HG02588 (cell line): ENCODE measurements around the gene USP7.
"Not testable (repeated sequence)": the region's sequence is repeated elsewhere in the genome, so short reads cannot be mapped to it uniquely, and the experiment has no call there.

ENCODE experiments used
- ATAC-seq: cut with Tn5 transposase; IDR thresholded peaks from one replicate; pipeline ENCODE4 v1.9.1; 2021; ENCODE audit warnings: mild to moderate bottlenecking, moderate library complexity; ENCODE audit not compliant: unreplicated experiment

The USP7 gene

DNA sequence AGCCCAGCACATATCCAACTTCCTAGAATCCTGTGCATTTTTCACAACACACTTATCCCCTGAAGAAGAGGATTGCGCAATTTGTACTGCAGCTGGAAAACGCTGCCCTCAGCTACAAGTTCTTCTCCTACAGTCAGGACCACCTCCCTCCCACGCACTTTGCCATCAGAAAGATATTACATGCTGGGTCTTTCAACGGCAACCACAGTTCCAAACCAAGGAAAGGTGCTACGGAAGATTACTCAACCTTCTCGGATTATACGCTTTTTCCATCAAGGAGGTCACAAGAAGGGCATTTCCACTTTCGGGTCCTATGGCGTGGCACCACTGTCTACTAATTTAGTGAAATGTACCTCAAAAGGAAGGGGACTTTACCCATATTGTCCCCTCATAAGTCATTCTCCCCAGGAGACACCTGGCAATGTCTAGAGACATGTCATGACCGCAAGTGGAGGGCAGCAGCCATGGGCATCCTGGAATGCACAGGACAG lies 35.2 kb downstream of the USP7 start:
- ATAC-seq, result no peak

DNA sequence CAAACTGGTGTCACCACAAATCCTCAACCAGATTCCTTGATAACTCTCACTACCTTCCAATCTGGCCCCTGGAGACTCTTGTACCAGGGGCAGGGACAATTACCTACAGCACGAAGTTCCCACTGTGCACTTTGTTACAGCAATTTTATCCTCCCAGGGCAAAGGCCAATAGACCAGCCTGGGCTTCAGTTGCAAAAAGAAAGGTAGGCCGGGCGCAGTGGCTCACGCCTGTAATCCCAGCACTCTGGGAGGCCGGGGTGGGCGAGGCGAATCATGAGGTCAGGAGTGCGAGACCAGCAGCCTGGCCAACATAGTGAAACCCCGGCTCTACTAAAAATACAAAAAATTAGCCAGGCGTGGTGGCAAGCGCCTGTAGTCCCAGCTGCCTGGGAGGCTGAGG lies 36.9 kb downstream of the USP7 start:
- ATAC-seq, result no peak

DNA sequence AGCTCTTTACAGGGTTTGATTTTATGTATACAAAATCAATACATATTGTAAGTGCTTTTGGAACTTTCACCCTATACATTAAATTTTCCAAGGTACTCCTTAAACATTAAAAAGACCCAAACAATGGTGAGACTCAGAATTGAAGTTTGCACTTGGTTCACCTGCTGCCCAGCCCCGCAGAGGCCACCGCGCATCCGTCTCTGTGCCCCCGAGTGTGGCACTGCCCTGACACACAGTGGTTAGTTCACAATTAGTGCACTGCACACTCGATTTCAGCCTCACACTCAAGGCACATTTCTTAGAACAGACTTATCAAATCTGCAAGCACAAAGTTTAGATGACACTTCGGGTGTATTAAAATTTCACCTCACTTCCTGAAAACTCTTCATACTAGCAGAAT lies 38.3 kb downstream of the USP7 start:
- ATAC-seq, result no peak

DNA sequence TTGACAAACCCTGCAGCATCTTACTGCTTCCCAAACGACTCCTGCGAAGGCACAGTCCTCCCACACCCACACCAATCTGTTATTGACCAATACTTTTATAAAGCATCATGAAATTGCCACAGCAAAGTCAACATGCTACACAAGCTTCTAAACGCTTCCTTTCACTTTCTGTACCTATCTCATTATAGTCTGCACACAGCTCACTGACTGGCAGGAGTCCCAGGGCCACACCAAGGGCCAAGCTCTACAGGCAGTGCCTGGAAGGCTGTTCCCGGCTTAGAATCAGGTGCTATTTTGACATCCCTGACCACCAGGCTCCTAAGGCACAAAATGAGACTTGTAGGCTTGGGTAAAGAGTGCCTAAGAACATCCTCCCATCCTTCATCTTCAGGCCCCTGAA lies 39.5 kb downstream of the USP7 start:
- ATAC-seq, result no peak

DNA sequence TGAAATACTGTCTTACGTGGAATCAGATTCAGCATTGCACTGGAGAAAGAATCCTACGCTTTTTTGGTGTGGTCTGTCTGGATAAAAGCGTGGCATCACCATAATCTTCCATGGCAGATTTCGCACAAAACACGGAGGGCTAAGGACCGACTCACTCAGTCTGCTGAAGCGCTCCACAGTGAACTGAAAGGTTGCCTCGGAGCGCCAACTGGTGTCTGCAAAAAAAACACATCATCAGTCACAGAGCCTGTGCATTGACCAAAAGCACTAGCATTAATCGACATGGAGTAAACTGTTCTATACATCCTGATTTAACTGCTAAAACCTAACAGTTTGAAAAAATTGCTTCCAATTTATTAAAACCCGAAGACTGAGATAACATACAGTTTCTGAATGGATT lies 40.5 kb downstream of the USP7 start:
- no peak for ATAC-seq

DNA sequence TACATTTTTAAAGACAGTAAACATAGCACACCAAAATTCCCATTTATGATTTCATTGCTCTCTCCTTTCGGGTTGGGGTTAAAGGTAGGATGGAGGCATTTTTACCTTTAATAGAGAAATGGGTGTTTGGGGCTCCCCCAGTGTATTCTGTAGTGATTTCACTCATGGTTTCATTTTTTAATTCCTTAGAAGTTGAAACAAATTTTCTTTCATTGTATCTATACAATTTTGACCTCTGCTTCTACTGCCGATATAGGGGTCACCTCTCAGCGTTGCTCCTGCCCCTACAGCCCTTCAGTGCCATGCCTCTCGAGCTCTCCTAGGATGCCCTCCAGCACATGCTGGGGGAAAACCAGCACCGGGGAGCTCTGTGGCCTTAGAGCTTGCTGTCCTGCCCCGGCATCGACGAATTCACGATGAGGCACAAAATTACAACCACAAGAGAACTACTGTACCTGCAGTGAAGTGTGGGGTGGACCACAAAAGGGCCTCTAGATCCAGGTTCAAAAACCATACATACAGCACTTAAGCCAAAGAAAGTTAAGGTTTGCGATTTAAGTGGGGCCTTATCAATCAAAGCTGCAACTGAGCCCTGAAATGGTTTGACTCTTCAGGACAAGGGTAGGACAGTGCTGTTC lies 42.2 kb downstream of the USP7 start:
- no peak for ATAC-seq

DNA sequence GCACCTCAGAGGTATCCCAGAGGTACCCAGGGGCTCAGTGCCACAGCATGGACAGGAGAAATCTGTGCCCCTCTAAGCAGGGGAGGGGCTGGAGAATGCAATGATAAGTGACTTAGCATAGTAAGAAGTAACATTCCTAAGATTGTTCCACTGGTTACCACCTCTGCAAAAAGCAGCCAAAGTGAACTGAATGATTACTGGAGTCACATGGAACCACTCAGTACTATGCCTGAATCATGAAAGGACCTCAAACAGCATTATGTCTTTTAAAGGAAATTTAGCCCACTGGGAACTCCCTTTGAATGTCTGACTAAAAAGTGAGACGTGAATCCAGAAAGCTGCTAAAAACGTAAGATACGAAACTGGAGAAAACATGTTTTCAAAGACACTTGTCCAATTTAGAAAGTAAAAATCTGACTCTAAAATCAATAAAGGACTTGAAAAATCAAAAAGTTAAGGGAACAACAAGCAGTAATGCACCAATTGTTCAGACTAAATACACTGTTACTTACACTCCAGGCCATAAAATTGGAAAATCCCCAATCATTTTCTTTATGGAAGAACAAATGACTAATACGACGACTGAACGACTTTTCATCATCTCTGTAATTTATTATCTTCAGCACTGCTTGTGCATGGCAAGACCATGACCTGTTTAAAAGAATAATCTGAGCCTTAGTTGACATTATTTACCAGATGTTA lies 42.9 kb downstream of the USP7 start:
- ATAC-seq, result no peak

DNA sequence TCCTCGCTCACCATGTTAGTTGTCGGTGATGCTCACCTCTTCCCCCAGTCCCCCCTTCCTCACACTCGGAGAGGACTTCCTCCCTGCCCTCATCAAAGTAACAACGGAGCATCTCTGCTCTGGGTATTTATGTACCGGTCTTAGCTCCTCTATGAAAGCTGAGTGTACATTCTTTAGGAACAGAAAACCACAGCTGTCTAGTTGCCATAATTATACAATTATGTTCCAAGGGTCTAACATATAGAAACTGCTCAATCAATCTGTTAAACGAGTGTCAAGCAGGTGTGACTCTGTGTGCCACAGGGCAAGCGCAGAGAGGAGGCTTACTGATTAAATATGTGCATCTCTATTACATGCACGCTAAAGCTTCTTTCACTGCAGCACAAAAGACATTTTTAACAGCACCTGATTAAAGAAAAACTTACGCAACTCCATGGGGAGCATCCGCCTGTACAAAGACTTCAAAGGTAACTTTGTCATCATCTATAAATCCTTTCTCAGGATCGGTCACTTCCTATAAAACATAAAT lies 43.7 kb downstream of the USP7 start:
- no peak for ATAC-seq

DNA sequence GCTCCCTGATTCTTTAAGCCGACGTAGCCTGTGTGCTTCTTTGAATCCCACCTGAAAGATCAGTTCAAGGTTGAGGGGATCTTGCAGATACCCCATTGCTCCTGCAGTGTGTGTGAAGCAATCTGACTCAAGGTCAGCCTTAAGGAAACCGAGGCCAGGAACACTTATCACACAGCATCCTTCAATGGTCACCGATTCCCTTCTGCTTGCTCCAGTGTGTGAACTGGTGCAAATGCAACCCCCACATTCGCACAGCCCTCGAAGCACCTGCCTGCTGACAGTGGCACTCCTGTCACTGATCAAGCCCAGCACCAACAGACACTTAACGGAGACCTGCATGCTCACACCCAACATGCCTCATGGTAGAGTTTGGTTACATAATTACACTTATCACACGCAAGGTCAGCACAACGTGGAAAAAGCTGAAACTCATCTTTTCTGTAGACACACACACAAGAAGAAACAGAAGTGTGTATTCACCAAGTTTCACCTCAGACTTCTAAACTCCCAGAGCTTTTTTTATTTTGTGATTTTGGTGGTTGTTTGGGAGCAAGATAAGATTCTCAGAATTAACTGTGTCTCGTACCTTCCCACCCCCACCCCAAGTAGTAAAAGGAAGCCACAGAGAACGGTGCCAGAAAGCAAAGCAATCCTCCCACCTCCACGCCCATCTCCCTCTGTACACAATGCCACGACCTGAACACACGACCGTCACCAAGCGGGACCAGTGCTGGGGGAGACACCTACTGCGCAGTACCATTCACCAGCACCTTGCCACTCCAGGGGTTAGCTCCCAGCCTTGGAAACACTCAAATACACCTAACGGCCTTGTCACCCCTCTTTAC lies 44.4 kb downstream of the USP7 start:
- no peak for ATAC-seq

DNA sequence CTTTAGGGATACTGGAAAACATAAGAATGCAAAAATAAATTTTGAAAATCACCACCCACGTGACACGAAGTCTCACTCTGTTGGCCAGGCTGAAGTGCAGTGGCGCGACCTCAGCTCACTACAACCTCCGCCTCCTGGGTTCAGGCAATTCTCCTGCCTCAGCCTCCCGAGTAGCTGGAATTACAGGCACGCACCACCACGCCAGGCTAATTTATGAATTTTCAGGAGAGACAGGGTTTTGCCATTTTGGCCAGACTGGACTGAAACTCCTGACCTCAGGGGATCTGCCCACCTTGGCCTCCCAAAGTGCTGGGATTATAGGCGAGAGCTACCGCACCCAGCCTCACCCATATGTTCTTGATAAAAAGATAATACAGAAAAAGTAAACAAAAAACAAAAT lies 46.4 kb downstream of the USP7 start:
- ATAC-seq, result not testable (repeated sequence)

DNA sequence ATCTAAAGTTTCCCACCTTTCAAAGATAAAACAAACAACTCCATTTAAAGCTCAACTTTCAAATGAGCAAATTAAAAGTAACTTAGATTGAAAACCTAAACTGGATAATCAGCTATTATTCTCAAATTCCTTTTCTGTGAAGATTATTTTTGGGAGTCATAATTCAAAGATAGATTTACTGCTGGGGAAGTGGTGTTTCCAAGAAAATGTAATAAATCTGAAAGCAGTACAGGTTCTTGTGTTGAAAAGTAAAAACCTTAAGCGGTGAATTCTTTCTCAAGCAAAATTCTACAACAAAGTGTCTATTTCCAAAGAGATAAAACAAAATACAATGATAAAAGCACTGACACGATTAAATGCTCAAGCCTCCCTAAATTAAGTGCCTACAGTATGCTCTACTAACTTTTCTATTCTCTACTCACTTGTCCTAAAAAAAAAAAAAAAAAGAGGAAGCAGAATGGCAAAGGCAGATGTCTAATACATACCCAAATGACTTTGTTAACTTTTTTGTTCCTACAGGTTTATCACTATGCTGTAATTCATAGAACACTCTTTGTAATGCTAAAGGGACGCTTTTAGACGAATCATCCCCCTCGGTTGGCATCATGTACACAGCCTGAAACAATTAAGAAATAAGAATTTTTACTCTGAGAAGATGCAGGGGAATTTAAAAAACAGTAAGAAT lies 47.0 kb downstream of the USP7 start:
- no peak for ATAC-seq

DNA sequence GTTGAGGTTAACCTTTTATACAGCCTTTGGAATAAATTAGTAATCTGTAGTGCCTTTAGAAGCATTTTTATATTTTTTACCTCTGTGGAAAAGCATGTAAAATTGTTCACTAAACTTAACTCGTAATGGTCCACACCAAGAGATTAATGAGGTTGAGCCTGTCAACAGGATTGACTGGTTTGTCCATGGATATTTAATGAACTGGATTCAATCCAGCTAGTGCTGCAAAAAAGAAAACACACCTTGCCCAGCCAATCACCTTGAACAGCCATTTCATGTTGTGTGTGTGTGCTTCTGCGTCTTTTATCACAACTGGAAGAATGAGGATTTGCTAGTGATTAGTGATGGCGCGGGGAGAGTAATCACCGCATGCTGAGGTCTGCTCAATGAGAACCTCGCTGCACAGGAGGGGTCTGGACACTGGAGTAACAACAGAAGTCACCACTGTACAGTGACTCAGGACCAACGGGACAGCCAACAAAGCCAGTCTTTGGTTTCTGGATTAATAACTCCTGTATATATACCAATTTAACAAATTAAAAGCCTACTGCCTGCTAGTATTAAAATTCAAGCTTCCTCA lies 47.9 kb downstream of the USP7 start:
- no peak for ATAC-seq

DNA sequence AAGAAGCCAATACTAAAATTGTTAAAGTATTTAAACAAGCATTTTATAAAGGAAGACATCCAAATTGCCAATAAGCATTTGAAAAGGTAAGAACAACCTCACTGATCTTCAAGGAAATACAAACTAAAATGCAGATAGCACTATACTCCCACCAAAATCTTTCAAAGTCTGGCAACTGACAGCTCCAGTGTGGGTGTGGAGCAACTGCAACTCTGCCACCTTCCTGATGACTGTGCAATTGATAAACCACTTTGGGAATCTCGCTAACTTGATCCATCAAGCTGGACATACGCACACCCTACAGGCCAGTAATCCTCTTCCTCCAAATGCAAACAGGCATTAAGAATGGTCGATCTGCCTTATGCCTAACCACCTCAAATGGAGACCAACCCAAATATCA lies 49.6 kb downstream of the USP7 start:
- ATAC-seq, result no peak

DNA sequence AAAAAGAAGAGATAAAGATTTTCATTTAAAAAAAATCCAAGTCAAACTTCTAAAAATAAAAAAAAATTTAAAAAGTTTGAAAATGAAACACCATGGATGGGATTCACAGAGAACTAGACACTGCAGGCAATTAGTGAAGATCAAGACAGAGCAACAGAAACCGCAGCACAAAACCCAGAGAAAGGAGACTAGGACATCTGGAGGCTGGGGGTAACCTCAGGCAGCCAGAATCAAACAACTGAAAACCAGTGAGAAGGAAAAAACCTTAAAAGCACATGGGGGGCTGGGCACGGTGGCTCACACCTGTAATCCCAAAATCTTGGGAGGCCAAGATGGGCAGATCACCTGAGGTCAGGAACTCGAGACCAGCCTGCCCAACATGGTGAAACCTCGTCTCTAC lies 50.9 kb downstream of the USP7 start:
- ATAC-seq, result no peak

DNA sequence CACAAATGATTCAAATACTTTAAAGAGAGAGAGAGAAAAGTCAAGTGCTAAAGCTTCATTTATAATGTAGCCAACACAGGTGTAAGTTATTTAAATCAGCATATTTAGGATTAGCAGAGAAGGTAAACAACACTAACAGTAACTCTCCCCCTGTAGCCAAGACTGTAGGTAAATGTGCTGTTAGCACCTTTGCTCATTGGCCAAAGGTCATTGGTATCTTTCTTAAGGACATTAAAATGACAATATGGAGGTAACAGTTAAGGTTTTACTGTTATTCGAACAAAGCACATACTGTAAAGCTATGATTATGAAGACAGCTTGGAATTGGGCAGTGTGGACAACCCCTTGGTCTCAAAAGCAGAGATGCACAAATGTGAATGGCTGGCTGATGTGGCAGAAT lies 52.9 kb downstream of the USP7 start:
- no peak for ATAC-seq

DNA sequence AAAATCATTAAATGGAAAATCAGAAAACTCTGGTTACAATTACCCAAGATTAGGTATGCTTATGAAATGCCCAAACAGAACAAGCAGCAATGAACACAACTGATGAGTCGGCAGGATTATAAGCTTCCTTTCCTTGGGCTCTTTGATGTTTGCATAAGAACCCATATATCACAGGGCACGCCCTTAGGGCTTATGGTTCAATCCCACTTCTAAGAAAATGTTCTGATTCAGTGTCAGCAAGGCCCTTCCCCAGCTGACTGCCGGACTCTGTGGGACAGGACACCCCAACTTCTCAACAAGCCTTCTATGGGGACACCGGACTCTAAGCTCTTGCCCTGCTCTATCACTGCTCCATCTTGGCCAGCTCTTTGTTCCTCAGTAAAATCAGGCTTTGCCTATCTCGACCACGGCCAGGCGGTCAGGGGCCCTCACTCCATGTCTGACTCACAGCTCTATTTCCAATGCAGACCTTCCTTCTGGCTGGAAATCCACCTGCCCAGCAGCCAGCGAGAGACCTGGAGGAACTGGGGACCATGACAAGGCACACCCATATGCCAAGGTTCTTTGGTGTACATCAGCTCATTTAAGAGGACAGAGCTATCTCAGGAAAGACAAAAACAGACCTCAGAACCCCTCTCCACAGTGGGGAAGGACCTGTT lies 54.8 kb downstream of the USP7 start:
- ATAC-seq, result no peak

DNA sequence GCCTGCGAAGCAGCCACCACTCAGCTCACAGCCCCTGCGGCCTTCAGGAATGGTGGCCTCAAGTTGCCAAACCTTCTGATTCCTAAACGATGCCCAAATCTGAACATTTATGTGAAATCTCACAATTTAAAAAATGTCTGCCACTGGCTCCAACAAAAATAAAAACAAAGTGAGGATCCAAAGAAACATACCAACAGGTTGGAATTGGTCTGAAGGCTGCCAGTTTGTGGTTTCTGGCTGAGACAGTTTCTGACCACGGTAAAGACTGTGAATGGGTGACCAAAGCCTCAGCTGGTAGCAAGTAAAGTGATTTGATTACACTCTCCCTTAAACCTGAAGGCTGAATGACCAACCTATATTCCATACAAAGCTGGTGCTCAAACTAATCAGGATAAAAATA lies 56.6 kb downstream of the USP7 start:
- no peak for ATAC-seq

DNA sequence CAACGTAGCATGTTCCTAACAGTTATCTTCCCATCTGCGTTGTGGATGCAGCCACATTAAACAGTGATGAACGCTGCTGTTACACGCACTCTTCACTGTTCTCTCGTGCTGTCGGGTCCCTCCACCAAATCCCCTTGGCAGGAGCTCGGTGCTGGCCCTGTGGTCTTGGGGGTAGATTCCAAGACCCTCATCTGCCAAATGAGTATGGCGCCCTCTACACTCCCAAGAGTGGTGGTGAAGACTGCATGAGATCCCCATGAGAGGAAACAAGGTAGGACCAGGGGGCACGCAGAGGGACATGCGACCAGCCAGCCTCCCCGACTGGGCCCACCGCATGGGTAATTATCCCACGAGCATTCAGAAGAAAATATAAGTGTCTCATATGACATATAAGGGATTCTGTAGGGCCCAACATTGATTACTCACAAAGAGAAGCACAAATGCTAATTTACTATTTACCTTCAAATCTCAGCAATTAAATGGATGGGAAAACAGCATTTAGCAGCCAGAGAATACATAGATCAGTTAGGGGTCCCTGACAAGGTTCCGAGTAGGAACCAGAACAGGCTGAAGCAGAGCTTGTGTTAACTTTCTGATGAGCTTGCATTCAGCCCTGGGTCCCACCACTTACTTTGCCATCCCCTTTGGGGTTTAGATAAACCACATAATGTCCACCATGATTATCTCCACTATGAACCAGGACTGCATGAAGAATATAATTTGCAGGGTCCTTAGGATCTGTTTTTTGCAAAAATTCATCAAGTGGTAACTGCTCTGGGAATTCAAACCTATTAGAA lies 57.7 kb downstream of the USP7 start:
- ATAC-seq, result no peak

DNA sequence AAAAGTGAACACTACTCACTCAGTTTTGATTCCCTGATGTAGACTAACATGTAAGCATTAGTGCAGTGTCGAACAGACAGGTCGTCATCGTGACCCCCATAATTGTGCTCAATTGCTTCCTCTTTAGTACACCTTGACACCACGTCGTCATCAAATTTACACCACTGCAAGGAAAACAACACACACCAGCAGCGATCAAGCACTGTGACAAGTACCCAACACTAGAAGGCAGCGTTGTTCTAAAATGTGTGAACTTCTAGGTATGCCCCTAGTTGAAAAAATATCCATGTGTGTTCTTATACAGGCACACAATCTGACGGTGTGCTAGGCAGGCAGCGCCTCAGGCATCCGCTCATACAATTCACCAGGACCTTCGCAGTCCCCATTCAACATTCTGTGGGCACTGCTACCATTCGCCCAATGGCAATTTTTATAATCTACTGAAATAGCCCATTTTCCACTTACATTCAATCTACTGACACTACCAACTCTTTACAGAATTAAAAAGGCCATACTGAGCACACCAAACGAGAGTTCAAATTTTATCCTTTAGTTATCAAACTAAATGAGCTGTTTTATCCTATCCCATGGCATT lies 58.4 kb downstream of the USP7 start:
- ATAC-seq, result no peak
